Stimulated activated CD4-positive, alpha-beta T cell treated with anti-CD3 and anti-CD28 coated beads, Interleukin-1b, Interleukin-23, amount 100 ng/mL, for 1 hour (primary cell): ENCODE measurements around the gene UNG.
A peak's percentile ranks its signal among the peaks of the same experiment; 100 is the strongest.

Experiments
- DNase-seq, 2 donors: peaks; one replicate each; pipeline ENCODE4 v3.0.0-alpha.2; 2020; ENCODE audit warnings: low read depth in 2 of 2

Gene UNG

DNA sequence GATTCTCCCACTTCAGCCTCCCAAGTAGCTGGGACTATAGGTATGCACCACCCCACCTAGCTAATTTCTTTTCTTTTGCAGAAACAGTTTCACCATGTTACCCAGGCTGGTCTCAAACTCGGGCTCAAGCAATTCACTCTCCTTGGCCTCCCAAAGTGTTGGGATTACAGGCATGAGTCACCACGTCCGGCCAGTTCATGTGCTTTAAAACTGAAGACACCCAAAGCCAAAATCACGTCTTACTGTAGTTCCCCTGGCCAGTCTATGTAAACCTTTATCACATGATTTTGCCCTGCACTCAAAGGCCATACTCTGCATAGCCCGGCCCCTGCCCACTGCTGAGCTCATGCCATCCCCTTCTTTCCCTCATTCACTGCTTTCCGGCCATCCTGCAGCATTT lies 8.6 kb upstream of the UNG start:
- no peak for DNase-seq

DNA sequence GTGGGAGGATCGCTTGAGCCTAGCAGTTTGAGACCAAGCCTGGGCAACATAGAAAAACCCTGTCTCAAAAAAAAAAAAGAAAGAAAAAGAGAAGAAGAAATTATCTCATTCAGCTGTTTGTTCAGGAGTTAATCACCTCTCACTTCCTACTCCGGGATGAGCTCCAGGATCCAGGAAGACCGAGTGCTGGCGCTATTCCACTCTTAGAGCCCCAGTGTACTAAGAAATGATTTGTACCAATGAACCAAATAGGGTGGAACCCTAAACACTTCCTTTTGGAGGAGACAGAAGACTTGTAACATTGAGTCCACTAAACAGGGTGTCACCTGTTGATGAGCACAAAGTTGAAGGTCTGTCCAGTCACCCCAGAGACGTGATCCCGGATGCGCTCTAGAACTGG lies 7.7 kb upstream of the UNG start:
- DNase-seq: no peak

DNA sequence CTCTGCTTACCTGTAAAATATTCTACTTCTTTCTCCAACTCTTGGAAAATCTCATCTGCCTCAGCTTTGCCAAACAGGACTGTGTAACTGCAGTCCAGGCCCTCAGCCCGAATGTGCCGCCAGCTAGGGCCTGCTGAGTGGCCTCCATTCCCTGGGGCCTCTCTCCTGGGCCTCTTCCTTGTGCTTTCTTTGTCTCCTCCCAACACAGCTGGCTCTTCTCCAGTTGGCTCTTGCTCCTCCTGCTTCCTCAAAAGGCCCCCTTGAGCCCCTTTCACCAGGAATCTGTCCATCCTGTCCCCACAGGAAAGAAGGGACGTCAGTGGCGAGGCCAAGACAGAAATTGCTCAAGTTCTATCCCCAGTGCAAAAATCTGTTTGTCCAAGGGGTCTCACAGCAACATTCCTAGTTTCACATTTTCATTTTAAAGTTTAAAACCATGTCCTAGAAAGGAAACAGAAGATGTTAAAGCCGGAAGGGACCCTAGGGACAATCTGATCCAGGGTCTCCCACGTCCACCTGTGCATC lies 4.8 kb upstream of the UNG start:
- no peak for DNase-seq

DNA sequence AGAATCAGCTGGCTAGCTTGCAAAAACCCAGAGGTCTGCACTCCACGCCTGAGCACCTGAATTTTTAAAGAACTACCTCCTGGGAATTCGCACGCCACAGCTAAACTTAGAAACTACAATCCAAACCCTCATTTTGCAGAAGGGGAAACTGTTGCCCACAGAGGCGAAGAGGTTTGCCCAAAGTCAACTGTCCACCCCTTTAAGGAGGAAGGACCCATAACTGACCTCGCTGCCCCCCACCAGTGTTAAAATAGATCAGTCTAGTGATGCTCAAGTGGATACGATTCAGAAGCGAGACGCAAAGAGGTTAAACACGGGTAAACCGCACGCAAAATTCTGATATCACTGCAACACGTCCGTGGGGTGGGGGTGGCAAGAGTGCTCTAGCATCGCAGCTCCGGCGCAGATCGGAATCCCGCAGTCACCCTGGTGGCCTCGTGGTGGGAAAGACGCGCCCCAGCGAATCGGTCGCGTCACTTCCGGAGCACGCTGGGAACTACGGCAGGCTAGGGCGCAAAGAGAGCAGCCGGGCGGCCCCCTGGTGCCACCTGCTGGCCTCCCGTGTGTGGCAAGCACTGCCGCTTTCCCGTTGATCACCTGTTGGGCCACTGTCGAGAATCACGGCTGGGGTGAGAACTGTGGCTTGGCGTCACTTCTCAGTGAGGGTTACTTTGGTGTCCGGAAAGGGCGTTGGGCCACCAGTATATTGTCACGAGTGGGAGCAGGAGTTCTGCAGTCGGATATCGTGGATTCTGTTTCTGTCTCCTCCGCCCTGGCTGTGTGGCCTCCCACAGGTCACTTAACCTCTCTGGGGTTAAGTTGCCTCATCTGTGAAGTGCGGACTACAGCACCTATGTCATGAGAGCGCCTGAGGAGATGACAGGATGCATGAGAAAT lies 4.1 kb upstream of the UNG start, which contains the start of gene ALKBH2:
ALKBH2 (minus strand) TSS at position 451 of the 897 bp plus-strand sequence. CDS start 686 bp downstream, outside the sequence.
- peak; percentile 86 to 90 for DNase-seq

DNA sequence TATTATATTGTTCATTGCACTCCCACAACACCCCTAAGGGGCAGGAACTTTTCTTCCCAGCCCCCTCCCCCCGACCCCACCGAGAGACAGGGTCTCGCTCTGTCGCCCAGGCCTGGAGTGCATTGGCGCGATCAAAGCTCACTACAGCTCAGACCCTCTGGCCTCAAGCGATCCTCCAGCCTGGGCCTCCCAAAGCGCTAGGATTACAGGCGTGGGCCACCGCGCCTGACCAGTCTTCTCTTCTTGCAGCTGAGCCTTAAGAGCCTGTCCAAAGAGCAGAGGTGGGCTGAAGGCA lies 310 bp upstream of the UNG start:
- DNase-seq: no peak

DNA sequence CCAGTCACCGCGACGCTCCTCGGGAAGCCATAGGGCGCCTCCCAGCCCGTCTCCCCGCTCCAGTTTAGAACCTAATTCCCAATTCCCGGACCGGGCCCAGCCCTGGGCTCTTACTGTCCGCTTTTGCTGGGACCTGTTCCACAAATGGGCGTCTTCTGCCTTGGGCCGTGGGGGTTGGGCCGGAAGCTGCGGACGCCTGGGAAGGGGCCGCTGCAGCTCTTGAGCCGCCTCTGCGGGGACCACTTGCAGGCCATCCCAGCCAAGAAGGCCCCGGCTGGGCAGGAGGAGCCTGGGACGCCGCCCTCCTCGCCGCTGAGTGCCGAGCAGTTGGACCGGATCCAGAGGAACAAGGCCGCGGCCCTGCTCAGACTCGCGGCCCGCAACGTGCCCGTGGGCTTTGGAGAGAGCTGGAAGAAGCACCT lies 797 bp downstream of the UNG start:
- DNase-seq: no peak

DNA sequence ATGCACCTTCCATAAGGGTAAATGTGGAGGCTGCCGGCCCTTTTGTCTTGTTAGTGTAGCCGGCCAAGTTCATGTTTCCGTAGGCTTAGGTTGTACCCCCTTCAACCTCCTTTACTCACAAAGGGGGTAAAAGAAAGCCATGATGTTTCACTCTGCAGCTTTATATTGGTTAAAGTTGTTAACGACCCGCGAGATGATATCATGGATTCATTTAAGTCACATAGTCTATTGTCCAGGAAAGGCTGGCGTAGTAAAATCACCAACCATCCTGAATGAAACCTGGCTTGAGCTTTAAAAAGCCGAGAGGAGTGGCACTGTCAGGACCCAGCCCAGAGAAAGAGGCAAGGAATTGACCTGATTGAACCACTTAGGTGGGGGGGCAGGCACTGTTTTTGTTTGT lies 1.3 kb downstream of the UNG start:
- DNase-seq: no peak

DNA sequence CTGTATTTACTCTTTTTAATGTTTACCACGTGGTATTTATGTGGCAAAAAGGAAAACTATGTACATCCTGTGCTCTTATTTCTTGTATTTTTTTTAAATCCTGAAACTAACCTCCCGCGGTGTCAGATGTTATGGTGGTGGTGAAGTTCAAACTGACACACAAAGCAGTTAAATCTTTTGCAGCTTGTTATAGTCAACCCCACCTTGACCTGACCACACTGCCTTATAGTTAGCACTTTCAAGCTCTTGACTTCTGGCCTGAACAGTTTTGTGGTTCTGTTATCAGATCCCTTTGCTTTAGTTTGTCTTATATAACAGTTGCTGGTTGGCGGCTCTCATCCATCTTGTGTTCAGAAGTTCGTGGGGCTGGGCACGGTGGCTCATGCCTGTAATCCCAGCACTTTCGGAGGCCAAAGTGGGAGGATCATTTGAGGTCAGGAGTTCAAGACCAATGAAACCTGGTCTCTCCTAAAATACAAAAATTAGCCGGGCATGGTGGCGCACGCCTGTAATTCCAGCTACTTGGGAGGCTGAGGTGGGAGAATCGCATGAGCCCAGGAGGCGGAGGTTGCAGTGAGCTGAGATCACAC lies 2.1 kb downstream of the UNG start:
- DNase-seq: no peak

DNA sequence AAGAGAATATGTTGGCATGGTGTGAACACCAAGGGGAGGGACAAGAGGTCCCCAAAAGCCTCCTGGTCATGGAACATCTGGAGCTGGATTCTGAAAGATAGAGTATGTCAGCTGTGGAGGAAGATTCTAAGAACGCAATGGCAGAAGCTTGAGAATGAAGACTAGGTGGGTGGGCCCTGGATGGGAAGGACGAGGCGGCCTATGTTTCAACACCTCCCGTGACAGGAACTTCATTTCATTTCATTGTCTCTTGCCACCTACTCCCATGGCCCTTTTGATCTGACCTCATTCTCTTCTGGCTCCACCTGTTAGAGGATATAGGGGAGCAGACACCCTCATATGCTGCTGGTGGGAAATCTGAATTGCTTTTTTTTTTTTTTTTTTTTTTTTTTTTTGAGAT lies 3.3 kb downstream of the UNG start:
- DNase-seq: no peak

DNA sequence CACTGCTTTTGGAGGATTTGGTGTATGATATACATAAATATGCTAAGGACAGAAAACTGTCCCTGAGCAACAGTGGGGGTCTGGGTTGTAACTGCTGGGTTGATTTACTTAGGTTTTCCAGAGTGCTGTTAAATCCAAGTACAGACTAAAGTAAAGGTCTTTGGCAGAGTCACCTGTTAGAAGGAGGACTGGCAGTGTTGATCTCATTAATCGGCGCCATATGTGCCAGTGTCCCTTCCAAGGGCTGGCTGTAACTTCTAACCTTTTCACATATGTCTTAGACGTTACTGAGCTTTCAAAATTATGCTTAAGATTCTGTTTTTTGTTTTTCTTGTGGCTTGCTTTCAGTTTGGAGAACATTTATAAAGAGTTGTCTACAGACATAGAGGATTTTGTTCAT lies 5.1 kb downstream of the UNG start:
- DNase-seq: no peak

DNA sequence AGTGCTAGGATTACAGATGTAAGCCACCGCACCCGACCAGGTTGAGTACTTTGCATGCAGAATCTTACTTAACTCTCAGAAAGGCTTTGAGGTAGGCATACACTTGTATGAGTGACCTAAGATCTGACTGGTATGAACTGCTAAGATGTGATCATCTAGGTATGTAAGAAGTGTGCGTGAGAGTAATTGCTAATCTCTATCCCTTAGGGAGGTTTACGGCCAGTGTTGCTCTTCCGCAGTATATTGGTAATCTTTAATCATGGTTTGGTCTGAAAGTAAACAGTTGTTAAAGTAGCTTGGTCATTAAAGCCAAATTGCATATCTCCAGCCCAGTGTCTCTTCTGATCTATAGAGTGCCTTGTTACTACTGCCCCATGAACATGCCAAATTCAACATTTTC lies 7.8 kb downstream of the UNG start:
- no peak for DNase-seq

DNA sequence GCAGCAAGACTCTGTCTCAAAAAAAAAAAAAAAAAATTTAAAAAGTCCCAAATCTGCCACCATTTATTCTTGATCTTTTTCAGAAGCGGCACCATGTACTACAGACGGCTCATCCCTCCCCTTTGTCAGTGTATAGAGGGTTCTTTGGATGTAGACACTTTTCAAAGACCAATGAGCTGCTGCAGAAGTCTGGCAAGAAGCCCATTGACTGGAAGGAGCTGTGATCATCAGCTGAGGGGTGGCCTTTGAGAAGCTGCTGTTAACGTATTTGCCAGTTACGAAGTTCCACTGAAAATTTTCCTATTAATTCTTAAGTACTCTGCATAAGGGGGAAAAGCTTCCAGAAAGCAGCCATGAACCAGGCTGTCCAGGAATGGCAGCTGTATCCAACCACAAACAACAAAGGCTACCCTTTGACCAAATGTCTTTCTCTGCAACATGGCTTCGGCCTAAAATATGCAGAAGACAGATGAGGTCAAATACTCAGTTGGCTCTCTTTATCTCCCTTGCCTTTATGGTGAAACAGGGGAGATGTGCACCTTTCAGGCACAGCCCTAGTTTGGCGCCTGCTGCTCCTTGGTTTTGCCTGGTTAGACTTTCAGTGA lies 12.5 kb downstream of the UNG start:
- no peak for DNase-seq

DNA sequence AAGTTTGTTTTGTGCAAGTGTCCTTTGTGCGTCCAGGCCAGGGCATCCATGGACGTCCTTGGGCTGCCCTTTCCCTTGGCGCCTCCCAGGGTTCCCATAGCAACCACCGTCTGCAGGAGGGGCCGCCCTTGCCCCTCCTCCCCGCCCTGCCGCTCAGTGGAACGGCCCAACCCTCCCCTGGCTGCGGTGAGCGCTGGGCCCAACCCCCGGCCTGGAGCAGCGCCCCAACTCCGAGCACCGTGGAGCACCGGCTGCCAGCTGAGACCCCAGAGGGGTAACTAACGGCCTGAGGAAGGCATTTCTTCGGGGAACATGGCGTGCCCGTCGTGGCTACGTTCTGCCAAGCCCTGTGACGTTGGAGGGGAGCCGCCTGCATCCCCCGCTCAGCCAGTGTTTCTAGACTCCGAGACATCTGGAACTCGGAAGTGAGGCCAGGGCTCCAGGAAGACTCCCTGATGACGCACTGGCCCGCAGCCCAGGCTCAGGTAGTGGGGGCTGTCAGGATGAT lies 13.6 kb downstream of the UNG start:
- no peak for DNase-seq

DNA sequence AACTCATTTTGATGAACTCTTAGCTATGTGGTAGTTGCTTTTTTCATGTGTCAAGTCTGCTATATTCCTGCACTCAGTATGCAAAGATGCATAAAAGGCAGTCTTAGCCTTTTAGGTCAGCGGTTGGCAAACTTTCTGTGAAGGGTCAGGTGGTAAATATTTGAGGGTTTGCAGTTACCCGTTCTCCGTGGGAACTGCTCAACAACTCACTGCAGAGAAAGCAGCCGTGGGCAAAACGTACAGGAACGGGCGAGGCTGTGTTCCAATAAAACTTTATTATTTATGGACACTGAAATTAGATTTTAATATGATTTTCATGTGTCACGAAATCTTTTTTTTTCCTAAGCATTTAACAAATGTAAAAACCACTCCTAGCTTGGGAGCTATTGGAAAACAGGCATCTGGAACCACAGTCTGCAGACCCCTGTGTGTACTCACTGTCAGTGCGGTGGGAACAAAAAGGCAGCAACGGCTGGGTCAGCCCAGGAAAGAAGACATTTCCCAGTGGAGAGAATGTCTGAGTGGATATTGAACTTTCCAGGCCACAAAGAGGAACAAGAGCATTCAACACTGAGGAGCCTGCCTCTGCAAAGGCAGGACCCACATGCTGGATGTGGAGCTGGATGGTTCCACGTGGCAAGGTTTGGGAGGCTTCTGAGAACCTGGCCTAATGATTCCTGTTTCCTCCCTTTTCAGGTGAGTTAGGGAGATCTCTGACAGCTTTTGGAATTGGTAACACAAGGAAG lies 15.5 kb downstream of the UNG start:
- DNase-seq: no peak

DNA sequence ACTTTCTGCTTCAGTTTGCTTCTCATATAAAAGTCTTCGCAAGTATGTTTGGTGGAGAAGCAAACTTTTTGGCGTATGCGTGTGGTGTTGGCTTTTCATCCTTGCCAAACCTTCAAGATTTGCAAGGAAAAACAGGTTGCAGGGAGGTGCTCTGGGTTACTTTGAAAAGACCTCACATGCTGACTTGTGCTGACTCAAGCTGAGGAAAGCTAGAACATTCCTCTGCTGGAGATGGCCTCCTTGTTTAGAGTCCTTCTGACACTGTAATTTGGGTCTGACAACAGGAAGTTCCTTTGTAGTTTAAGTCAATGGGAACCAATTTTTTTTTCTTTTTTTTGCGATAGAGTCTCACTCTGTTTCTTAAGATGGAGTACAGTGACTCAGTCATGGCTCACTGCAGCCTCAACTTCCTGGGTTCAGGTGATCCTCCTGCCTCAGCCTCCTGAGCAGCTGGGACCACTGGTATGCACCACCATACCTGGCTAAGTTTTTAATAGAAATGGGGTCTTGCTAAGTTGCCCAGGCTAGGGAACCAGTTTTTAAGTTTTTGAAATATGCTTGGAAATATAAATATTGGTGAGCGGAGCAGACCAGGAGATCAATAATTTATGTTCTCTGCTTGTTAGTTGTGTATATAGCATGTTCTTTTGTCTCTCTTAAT lies 16.4 kb downstream of the UNG start:
- no peak for DNase-seq

DNA sequence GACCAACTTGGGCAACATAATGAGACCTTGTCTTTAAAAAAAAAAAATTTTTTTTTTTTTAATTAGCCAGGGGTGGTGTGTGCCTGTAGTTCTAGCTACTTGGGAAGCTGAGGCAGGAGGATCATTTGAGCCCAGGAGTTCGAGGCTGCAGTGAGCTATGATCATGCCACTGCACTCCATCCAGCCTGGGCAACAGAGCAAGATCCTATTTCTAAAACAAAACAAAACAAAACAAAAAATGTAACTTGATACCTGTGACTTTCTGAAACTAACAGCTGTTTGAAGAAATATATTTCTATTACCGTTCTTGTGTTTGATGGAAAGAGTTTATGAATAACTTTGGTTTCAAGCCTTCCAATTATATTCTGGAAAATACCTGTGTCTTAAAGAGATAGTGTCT lies 17.2 kb downstream of the UNG start:
- no peak for DNase-seq

DNA sequence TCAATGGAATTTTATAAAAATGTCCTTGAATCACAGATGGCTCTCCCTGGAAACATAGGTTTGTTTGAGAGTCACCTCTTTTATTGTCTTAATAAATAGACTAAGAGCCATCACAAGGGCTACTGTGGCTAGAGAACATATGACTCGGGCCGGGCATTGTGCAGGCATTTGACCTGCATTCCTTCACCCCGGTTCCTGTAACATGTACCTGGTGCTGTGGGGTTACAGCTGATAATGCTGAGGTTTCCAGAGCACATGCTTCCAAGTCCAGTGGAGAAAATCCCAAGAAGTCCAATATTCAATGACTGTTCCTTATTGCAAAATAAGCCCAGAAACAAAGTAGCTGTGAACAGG lies 18.0 kb downstream of the UNG start:
- DNase-seq: no peak

DNA sequence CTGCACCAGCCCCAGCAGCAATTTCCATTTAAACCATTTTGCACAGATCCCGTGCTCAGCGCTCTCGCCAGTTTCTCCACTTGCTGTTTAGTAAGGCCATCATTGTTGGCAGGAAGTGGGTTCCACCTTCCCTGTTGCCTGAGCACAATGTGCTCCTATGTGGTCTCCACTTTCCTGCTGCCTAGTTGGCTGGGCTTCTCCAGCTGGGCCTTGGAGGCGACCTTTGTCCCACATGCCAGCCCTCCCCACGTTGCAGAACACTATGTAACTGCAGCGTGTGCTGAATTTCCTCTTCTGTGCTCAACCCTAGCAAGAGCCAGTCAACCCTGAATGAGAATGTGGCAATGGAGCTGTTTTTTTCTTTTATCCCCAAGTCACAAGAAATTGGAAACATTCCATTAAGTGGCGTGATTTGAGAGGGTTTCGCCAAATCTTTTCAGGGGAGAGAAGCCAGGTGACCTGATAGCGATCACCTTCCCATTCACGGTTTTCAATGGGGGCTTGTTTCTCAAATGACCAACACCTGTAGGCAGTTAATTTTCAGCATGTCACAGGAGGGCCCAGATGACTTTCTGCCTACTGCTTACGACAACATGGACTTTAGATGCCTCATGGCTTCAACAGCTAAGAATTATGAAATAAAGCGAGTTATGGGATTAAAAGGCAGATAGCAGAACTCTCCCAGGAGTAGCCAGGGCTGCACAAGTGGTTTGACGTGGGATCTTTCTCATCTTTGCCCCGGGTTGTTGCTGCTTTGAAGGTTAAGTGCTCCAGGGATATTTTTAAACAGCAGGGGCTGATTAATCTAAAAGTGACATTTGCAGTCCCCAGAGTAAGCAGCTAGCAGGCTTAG lies 18.6 kb downstream of the UNG start, which contains the start of gene ACACB:
ACACB (plus strand) TSS at position 830 of the 853 bp plus-strand sequence. CDS start 22,819 bp downstream, outside the sequence.
- no peak for DNase-seq

DNA sequence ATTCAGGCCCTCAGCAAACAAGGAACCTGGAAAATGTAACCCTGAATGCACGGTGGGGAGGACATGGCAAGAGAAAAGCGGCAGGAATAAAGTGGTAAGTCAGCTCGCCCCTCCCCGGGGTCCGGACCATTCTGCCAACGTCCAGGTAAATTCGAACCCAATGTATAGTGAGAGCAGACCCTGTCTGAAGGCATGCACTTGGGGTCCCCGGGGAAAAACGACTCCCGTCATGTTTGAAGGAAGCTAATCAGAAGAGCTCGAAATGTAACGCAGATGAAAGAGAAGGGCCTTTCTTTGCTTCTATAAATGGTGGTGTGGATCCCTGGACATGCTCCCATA lies 19.2 kb downstream of the UNG start:
- DNase-seq: no peak

DNA sequence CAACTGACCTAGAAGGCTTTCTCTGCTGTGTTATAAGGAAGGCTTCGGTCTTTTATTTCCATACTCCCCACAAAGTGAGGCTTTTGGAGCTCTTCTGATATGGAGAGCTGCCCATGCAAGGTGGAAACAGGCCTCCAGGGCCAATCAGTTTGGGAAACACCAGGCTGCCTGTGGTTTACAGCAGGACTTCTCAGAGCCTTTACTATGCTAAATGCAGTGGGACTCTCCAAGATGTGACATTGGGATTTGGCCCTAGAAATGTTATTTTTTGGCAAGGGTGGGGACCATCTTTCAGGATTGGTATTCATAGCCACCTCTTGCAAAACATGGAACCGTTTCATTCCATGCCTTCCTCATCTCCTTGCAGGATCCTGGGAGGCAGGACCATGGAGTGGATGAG lies 22.7 kb downstream of the UNG start:
- DNase-seq: no peak

DNA sequence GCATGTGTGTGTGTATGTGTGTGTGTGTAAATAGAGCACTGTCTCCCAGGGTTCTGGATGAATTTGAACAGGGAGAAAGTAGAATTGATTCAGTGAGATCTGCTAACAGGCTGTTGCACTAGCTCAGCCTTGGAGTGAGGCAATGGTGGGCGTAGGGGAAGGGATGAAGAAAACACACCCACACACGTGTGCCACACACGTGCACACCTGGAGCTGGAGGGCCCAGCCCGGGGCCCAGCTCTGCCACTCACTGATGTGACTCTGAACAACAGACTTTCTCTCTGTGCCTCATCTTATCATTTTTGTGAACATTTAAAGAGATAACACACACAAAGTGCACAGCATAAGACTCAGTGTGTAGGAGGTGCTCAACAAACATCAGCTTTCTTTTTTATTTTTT lies 23.2 kb downstream of the UNG start:
- DNase-seq: no peak
